HEK293 (cell line): Measurements from ENCODE around the gene VPS33A.

ENCODE experiments used
- CTCF ChIA-PET: fragments of 350-600 bp; formaldehyde crosslinking; extraction: SDS; loops from one replicate; lab custom pipeline; 2021; ENCODE audit warnings: antibody characterized with exemption; lab: Yijun Ruan, JAX
- POLR2A ChIA-PET: fragments of 300-600 bp; formaldehyde crosslinking; extraction: SDS; loops from one replicate; lab custom pipeline; 2020; ENCODE audit warnings: antibody characterized with exemption, inconsistent platforms; lab: Yijun Ruan, JAX
- H3K27ac ChIP-seq: fragments of 200-500 bp; sonication (Bioruptor generic); 2 replicates; pipeline ENCODE4 v1.5.1; 2014; ENCODE audit warnings: low read depth, low read length, control low read depth, inconsistent platforms; ENCODE audit errors: extremely low read depth
- H3K36me3 ChIP-seq, 2 experiments: fragments of 200-500 bp in 1 of 2; sonication (Bioruptor generic) in 1 of 2; 1 replicate in 1 of 2; 2 replicates in 1 of 2; pipeline ENCODE4 v1.5.1; 2014 to 2017; ENCODE audit warnings: inconsistent platforms in 2 of 2, low read length in 2 of 2; ENCODE audit not compliant: control insufficient read depth in 2 of 2, insufficient read depth in 1 of 2
- H3K4me1 ChIP-seq: fragments of 200-500 bp; sonication (Bioruptor generic); 2 replicates; pipeline ENCODE4 v1.5.1; 2014; ENCODE audit warnings: mild to moderate bottlenecking, low read length, inconsistent platforms; ENCODE audit not compliant: control insufficient read depth, insufficient read depth
- H3K4me3 ChIP-seq: 2 replicates; pipeline ENCODE4 v1.5.1; 2011; ENCODE audit warnings: low read depth, mild to moderate bottlenecking, control low read depth, low read length, moderate library complexity
- H3K9me3 ChIP-seq: fragments of 200-500 bp; sonication (Bioruptor generic); 2 replicates; pipeline ENCODE4 v1.5.1; 2014; ENCODE audit warnings: low read depth, low read length, inconsistent platforms; ENCODE audit not compliant: control insufficient read depth, insufficient read depth
- CTCF ChIP-seq: fragments of 450-650 bp; formaldehyde crosslinking; IDR thresholded peaks from 2 replicates; pipeline ENCODE4 v1.5.1; 2016; ENCODE audit warnings: missing biosample characterization, missing genetic modification characterization
- GLI4 ChIP-seq: fragments of 450-650 bp; formaldehyde crosslinking; IDR thresholded peaks from 2 replicates; pipeline ENCODE4 v1.5.1; 2016; ENCODE audit warnings: missing biosample characterization, missing genetic modification characterization
- KLF10 ChIP-seq: fragments of 450-650 bp; IDR thresholded peaks from 2 replicates; pipeline ENCODE4 v1.5.1; 2018; ENCODE audit warnings: missing biosample characterization, mild to moderate bottlenecking, missing genetic modification characterization
- KLF16 ChIP-seq: fragments of 450-650 bp; formaldehyde crosslinking; IDR thresholded peaks from 2 replicates; pipeline ENCODE4 v1.5.1; 2017; ENCODE audit warnings: missing biosample characterization, missing genetic modification characterization
- KLF9 ChIP-seq: fragments of 450-650 bp; formaldehyde crosslinking; IDR thresholded peaks from 2 replicates; pipeline ENCODE4 v1.5.1; 2016; ENCODE audit warnings: missing biosample characterization, missing genetic modification characterization, low read depth
- PBX3 ChIP-seq: sonication (generic); formaldehyde crosslinking; IDR thresholded peaks from 2 replicates; pipeline ENCODE4 v1.8.1; 2022; ENCODE audit warnings: mild to moderate bottlenecking, moderate library complexity, missing genetic modification reagents
- RBAK ChIP-seq: fragments of 450-650 bp; formaldehyde crosslinking; IDR thresholded peaks from 2 replicates; pipeline ENCODE4 v1.5.1; 2016; ENCODE audit warnings: missing biosample characterization, missing genetic modification characterization
- SCRT2 ChIP-seq: fragments of 450-650 bp; formaldehyde crosslinking; IDR thresholded peaks from 2 replicates; pipeline ENCODE4 v1.5.1; 2016; ENCODE audit warnings: missing biosample characterization, missing genetic modification characterization
- ZBTB17 ChIP-seq: fragments of 450-650 bp; formaldehyde crosslinking; IDR thresholded peaks from 2 replicates; pipeline ENCODE4 v1.5.1; 2016; ENCODE audit warnings: missing biosample characterization, missing genetic modification characterization
- ZBTB48 ChIP-seq: fragments of 450-650 bp; formaldehyde crosslinking; IDR thresholded peaks from 2 replicates; pipeline ENCODE4 v1.5.1; 2016; ENCODE audit warnings: missing biosample characterization, missing genetic modification characterization
- ZBTB49 ChIP-seq: fragments of 450-650 bp; formaldehyde crosslinking; IDR thresholded peaks from 2 replicates; pipeline ENCODE4 v1.5.1; 2016; ENCODE audit warnings: missing biosample characterization, missing genetic modification characterization, low read depth
- ZBTB7A ChIP-seq: fragments of 450-650 bp; formaldehyde crosslinking; IDR thresholded peaks from 2 replicates; pipeline ENCODE4 v1.5.1; 2016; ENCODE audit warnings: low read depth, missing biosample characterization, missing genetic modification characterization
- ZFHX2 ChIP-seq: fragments of 450-650 bp; formaldehyde crosslinking; conservative IDR thresholded peaks from 2 replicates; pipeline ENCODE4 v1.5.1; 2016; ENCODE audit warnings: missing biosample characterization, missing genetic modification characterization
- ZNF121 ChIP-seq: fragments of 450-650 bp; formaldehyde crosslinking; IDR thresholded peaks from 2 replicates; pipeline ENCODE4 v1.5.1; 2016; ENCODE audit warnings: missing biosample characterization, missing genetic modification characterization
- ZNF157 ChIP-seq: fragments of 450-650 bp; formaldehyde crosslinking; IDR thresholded peaks from 2 replicates; pipeline ENCODE4 v1.5.1; 2016; ENCODE audit warnings: missing biosample characterization, missing genetic modification characterization
- ZNF184 ChIP-seq: fragments of 450-650 bp; IDR thresholded peaks from 2 replicates; pipeline ENCODE4 v1.5.1; 2018; ENCODE audit warnings: missing biosample characterization, mild to moderate bottlenecking, missing genetic modification characterization
- ZNF274 ChIP-seq, 2 experiments: fragments of 200-500 bp in 1 of 2; fragments of 450-650 bp in 1 of 2; sonication (Bioruptor generic) in 1 of 2; formaldehyde crosslinking in 1 of 2; IDR thresholded peaks; 2 replicates each; pipeline versions ENCODE4 v1.5.1 to v1.6.1; 2014 to 2016; ENCODE audit warnings: borderline replicate concordance in 1 of 2, inconsistent platforms in 1 of 2, low read length in 1 of 2, missing biosample characterization in 1 of 2, missing genetic modification characterization in 1 of 2
- ZNF366 ChIP-seq: fragments of 450-650 bp; formaldehyde crosslinking; conservative IDR thresholded peaks from 2 replicates; pipeline ENCODE4 v1.5.1; 2016; ENCODE audit warnings: missing biosample characterization, missing genetic modification characterization
- ZNF426 ChIP-seq: fragments of 450-650 bp; formaldehyde crosslinking; IDR thresholded peaks from 2 replicates; pipeline ENCODE4 v1.5.1; 2017; ENCODE audit warnings: missing biosample characterization, missing genetic modification characterization, mild to moderate bottlenecking, inconsistent platforms, moderate library complexity
- ZNF530 ChIP-seq: fragments of 450-650 bp; formaldehyde crosslinking; IDR thresholded peaks from 2 replicates; pipeline ENCODE4 v1.5.1; 2016; ENCODE audit warnings: low read depth, missing biosample characterization, missing genetic modification characterization
- ZNF558 ChIP-seq: fragments of 450-650 bp; formaldehyde crosslinking; IDR thresholded peaks from 2 replicates; pipeline ENCODE4 v1.5.1; 2016; ENCODE audit warnings: missing biosample characterization, missing genetic modification characterization
- ZNF560 ChIP-seq: fragments of 450-650 bp; formaldehyde crosslinking; IDR thresholded peaks from 2 replicates; pipeline ENCODE4 v1.5.1; 2017; ENCODE audit warnings: missing biosample characterization, missing genetic modification characterization, borderline replicate concordance
- ZNF610 ChIP-seq: fragments of 450-650 bp; formaldehyde crosslinking; IDR thresholded peaks from 2 replicates; pipeline ENCODE4 v1.5.1; 2016; ENCODE audit warnings: missing biosample characterization, missing genetic modification characterization, borderline replicate concordance
- ZNF692 ChIP-seq: fragments of 450-650 bp; formaldehyde crosslinking; IDR thresholded peaks from 2 replicates; pipeline ENCODE4 v1.5.1; 2016; ENCODE audit warnings: missing biosample characterization, missing genetic modification characterization
- ZNF704 ChIP-seq: fragments of 450-650 bp; formaldehyde crosslinking; IDR thresholded peaks from 2 replicates; pipeline ENCODE4 v1.5.1; 2016; ENCODE audit warnings: missing biosample characterization, missing genetic modification characterization
- ZNF792 ChIP-seq: fragments of 450-650 bp; formaldehyde crosslinking; IDR thresholded peaks from 2 replicates; pipeline ENCODE4 v1.5.1; 2016; ENCODE audit warnings: missing biosample characterization, missing genetic modification characterization
- ZSCAN16 ChIP-seq: fragments of 450-650 bp; formaldehyde crosslinking; IDR thresholded peaks from 2 replicates; pipeline ENCODE4 v1.5.1; 2016; ENCODE audit warnings: missing biosample characterization, missing genetic modification characterization
- ZSCAN4 ChIP-seq: fragments of 450-650 bp; formaldehyde crosslinking; IDR thresholded peaks from 2 replicates; pipeline ENCODE4 v1.5.1; 2017; ENCODE audit warnings: missing biosample characterization, missing genetic modification characterization

Gene VPS33A

GRCh38 chr12:122266230-122266901 lies at the start of gene VPS33A:
Gene VPS33A, minus strand, starts transcription at chr12:122266494. Its CDS starts 86 bp downstream, at chr12:122266408.
- ChIA-PET CTCF (interaction anchor here (0.7 kb wide), 1 partner anchor 70 kb away, joined by 3 read pairs; no protein-coding TSS in a partner anchor), POLR2A (interaction anchor here (0.7 to 1.1 kb wide), 6 partner anchors 9 to 203 kb away, joined by 3 to 5 read pairs (median 4); no protein-coding TSS in a partner anchor)
- Histone ChIP-seq H3K9me3 (no peaks in the 10 kb centered on the region), H3K4me3 (peak within 1 kb of the TSS; percentile 95), H3K36me3 (peaks cover 12 to 21% of the 10 kb centered on the region in 2 experiments), H3K4me1 (no peaks in the 10 kb centered on the region), H3K27ac (peak within 1 kb of the TSS; percentile 60)
- TF ChIP-seq ZBTB7A (peak; percentile 90), ZFHX2 (tag by site-specific recombination) (peak; percentile 81), KLF16 (peak; percentile 98), KLF10 (tag by site-specific recombination) (peak; percentile 76), RBAK (peak; percentile 37; the same call in 1 of the 2 replicates), ZNF560 (no peak), ZBTB17 (peak; percentile 98), ZNF157 (tag by site-specific recombination) (peak; percentile 47; the same call in 1 of the 2 replicates), ZSCAN4 (tag by site-specific recombination) (peak; percentile 73), ZBTB48 (peak; percentile 75), KLF9 (tag by site-specific recombination) (peak; percentile 84), ZNF530 (tag by site-specific recombination) (no peak), ZNF692 (tag by site-specific recombination) (peak; percentile 95), ZNF274 (IDR thresholded peaks at IDR 0.05; ENCODE audit: low read length) (no peak), ZNF274 (tag by site-specific recombination; IDR thresholded peaks at IDR 0.05; ENCODE audit: borderline replicate concordance) (no peak), CTCF (peak; percentile 22; the same call in 1 of the 2 replicates), ZNF558 (tag by site-specific recombination) (peak; percentile 77; the same call in 1 of the 2 replicates), ZNF426 (tag by site-specific recombination) (no peak), ZNF704 (tag by site-specific recombination) (peak; percentile 98), ZNF610 (tag by site-specific recombination) (peak; percentile 79), ZNF121 (peak; percentile 55; the same call in 1 of the 2 replicates), GLI4 (tag by site-specific recombination) (0 out of 2 replicates have a peak, but pooled peaks have one; percentile 54), ZSCAN16 (peak; percentile 70; the same call in 1 of the 2 replicates), ZNF792 (tag by site-specific recombination) (peak; percentile 91), ZBTB49 (tag by site-specific recombination) (0 out of 2 replicates have a peak, but pooled peaks have one; percentile 23), ZNF366 (0 out of 2 replicates have a peak, but pooled peaks have one; percentile 34), PBX3 (CRISPR knock-in tag) (peak; percentile 91; the same call in 1 of the 2 replicates), ZNF184 (no peak), SCRT2 (tag by site-specific recombination) (peak; percentile 90)
